ENCODE data around the gene CENPE.

Gene CENPE

GRCh38 chr4:103198111-103198765 is at the start of gene CENPE:
TSS of gene CENPE (minus strand) at chr4:103198343. CDS start at chr4:103198319, 24 bp downstream.
- no peaks in the 10 kb centered on the region for H3K4me1 ChIP-seq (ENCODE audit: control insufficient read depth, insufficient read depth, low read length)
- POLR2A ChIA-PET: no interaction called here
- peak within 1 kb of the TSS; percentile 83 for H3K4me3 ChIP-seq (ENCODE audit: low read depth, low read length)
- H3K27ac ChIP-seq (ENCODE audit: extremely low read depth, low read depth, low read length): peak within 1 kb of the TSS; percentile 28; the same call in 1 of the 2 replicates
- no peaks in the 10 kb centered on the region for H3K9me3 ChIP-seq (ENCODE audit: control insufficient read depth, insufficient read depth, low read depth, low read length)
- CTCF ChIA-PET: no interaction called here
- peaks cover 18 to 31% of the 10 kb centered on the region in 2 experiments; a peak in 2 of 3 replicates for H3K36me3 ChIP-seq (ENCODE audit: control insufficient read depth in 2 of 2, insufficient read depth in 1 of 2, low read length in 2 of 2)
- TF ChIP-seq, protein P1, sequence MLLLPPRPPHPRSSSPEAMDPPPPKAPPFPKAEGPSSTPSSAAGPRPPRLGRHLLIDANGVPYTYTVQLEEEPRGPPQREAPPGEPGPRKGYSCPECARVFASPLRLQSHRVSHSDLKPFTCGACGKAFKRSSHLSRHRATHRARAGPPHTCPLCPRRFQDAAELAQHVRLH (tag by site-specific recombination; IDR thresholded peaks at IDR 0.05): 0 out of 2 replicates have a peak, but pooled peaks have one; percentile 25
- TF ChIP-seq SP2 (tag by site-specific recombination; IDR thresholded peaks at IDR 0.05) (peak; percentile 67), ZNF24 (tag by site-specific recombination; IDR thresholded peaks at IDR 0.05) (peak; percentile 67; the same call in 1 of the 2 replicates), ZNF140 (tag by site-specific recombination; IDR thresholded peaks at IDR 0.05) (no peak), ZNF843 (tag by site-specific recombination; IDR thresholded peaks at IDR 0.05) (peak; percentile 29; the same call in 1 of the 2 replicates), SP3 (tag by site-specific recombination; IDR thresholded peaks at IDR 0.05) (peak; percentile 71), MZF1 (tag by site-specific recombination; IDR thresholded peaks at IDR 0.05; ENCODE audit: borderline replicate concordance) (0 out of 2 replicates have a peak, but pooled peaks have one; percentile 24), INSM2 (tag by site-specific recombination; IDR thresholded peaks at IDR 0.05) (no peak), SETDB1 (IDR thresholded peaks at IDR 0.05; ENCODE audit: insufficient read length, low read length) (peak; percentile 65), KLF8 (tag by site-specific recombination; IDR thresholded peaks at IDR 0.05) (peak; percentile 79), ZNF10 (tag by site-specific recombination; IDR thresholded peaks at IDR 0.05) (peak; percentile 86), SALL2 (tag by site-specific recombination; IDR thresholded peaks at IDR 0.05; ENCODE audit: borderline replicate concordance) (no peak), ZNF169 (tag by site-specific recombination; IDR thresholded peaks at IDR 0.05) (no peak), MYNN (tag by site-specific recombination; IDR thresholded peaks at IDR 0.05; ENCODE audit: borderline replicate concordance) (0 out of 2 replicates have a peak, but pooled peaks have one; percentile 36), KLF9 (tag by site-specific recombination; IDR thresholded peaks at IDR 0.05; ENCODE audit: low read depth) (peak; percentile 47; the same call in 1 of the 2 replicates), ZNF76 (tag by site-specific recombination; IDR thresholded peaks at IDR 0.05; ENCODE audit: borderline replicate concordance, low read depth) (0 out of 2 replicates have a peak, but pooled peaks have one; percentile 20), ZSCAN18 (tag by site-specific recombination; IDR thresholded peaks at IDR 0.05) (0 out of 2 replicates have a peak, but pooled peaks have one; percentile 45), ZNF449 (tag by site-specific recombination; IDR thresholded peaks at IDR 0.05) (no peak), ZNF391 (tag by site-specific recombination; IDR thresholded peaks at IDR 0.05; ENCODE audit: borderline replicate concordance, low read depth) (0 out of 2 replicates have a peak, but pooled peaks have one; percentile 36), ZNF513 (tag by site-specific recombination; IDR thresholded peaks at IDR 0.05) (no peak), KLF16 (tag by site-specific recombination; IDR thresholded peaks at IDR 0.05) (peak; percentile 28; the same call in 1 of the 2 replicates), ZIC2 (tag by site-specific recombination; IDR thresholded peaks at IDR 0.05) (0 out of 2 replicates have a peak, but pooled peaks have one; percentile 30), ZNF561 (tag by site-specific recombination; IDR thresholded peaks at IDR 0.05; ENCODE audit: borderline replicate concordance) (peak; percentile 30; the same call in 1 of the 2 replicates), WT1 (tag by site-specific recombination; IDR thresholded peaks at IDR 0.05) (no peak), PATZ1 (tag by site-specific recombination; IDR thresholded peaks at IDR 0.05) (peak; percentile 18; the same call in 1 of the 2 replicates), KLF1 (tag by site-specific recombination; IDR thresholded peaks at IDR 0.05) (peak; percentile 44)
- TF ChIP-seq, protein P2, sequence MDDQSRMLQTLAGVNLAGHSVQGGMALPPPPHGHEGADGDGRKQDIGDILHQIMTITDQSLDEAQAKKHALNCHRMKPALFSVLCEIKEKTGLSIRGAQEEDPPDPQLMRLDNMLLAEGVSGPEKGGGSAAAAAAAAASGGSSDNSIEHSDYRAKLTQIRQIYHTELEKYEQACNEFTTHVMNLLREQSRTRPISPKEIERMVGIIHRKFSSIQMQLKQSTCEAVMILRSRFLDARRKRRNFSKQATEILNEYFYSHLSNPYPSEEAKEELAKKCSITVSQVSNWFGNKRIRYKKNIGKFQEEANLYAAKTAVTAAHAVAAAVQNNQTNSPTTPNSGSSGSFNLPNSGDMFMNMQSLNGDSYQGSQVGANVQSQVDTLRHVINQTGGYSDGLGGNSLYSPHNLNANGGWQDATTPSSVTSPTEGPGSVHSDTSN (CRISPR knock-in tag; IDR thresholded peaks at IDR 0.05): 0 out of 2 replicates have a peak, but pooled peaks have one; percentile 30

All from HEK293 (cell line).